ENCODE measurements around the gene SENP5.

DNA sequence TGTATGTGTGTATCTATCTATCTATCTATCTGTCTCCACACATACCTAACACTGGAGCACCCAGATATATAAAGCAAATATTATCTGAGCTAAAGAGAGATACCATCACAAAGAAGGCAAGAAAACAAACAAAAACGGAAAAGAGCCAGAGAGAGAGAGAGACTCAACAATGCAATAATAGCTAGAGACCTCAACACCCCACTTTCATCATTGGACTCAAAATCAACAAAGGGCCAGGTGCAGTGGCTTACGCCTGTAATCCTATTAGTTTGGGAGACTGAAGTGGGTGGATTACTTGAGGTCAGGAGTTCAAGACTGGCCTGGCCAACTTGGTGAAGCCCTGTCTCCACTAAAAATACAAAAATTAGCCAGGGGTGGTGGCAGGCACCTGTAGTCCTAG lies 51.2 kb downstream of the SENP5 start:
- TF ChIP-seq POLR2A (IDR thresholded peaks at IDR 0.05), result no peak
- TF ChIP-seq, protein P1, sequence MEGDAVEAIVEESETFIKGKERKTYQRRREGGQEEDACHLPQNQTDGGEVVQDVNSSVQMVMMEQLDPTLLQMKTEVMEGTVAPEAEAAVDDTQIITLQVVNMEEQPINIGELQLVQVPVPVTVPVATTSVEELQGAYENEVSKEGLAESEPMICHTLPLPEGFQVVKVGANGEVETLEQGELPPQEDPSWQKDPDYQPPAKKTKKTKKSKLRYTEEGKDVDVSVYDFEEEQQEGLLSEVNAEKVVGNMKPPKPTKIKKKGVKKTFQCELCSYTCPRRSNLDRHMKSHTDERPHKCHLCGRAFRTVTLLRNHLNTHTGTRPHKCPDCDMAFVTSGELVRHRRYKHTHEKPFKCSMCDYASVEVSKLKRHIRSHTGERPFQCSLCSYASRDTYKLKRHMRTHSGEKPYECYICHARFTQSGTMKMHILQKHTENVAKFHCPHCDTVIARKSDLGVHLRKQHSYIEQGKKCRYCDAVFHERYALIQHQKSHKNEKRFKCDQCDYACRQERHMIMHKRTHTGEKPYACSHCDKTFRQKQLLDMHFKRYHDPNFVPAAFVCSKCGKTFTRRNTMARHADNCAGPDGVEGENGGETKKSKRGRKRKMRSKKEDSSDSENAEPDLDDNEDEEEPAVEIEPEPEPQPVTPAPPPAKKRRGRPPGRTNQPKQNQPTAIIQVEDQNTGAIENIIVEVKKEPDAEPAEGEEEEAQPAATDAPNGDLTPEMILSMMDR (IDR thresholded peaks at IDR 0.05), result no peak
- no peak for TF ChIP-seq EP300 (IDR thresholded peaks at IDR 0.05)
